HEK293 (cell line): ENCODE results near the gene HPCA.
A peak's percentile ranks its signal among the peaks of the same experiment; 100 is the strongest.

ENCODE experiments used
- CTCF ChIA-PET: fragments of 350-600 bp; formaldehyde crosslinking; extraction: SDS; loops from one replicate; lab custom pipeline; 2021; ENCODE audit warnings: antibody characterized with exemption; lab: Yijun Ruan, JAX
- POLR2A ChIA-PET: fragments of 300-600 bp; formaldehyde crosslinking; extraction: SDS; loops from one replicate; lab custom pipeline; 2020; ENCODE audit warnings: antibody characterized with exemption, inconsistent platforms; lab: Yijun Ruan, JAX
- H3K27ac ChIP-seq: fragments of 200-500 bp; sonication (Bioruptor generic); 2 replicates; pipeline ENCODE4 v1.5.1; 2014; ENCODE audit warnings: low read depth, low read length, control low read depth, inconsistent platforms; ENCODE audit errors: extremely low read depth
- H3K36me3 ChIP-seq, 2 experiments: fragments of 200-500 bp in 1 of 2; sonication (Bioruptor generic) in 1 of 2; 1 replicate in 1 of 2; 2 replicates in 1 of 2; pipeline ENCODE4 v1.5.1; 2014 to 2017; ENCODE audit warnings: inconsistent platforms in 2 of 2, low read length in 2 of 2; ENCODE audit not compliant: control insufficient read depth in 2 of 2, insufficient read depth in 1 of 2
- H3K4me1 ChIP-seq: fragments of 200-500 bp; sonication (Bioruptor generic); 2 replicates; pipeline ENCODE4 v1.5.1; 2014; ENCODE audit warnings: mild to moderate bottlenecking, low read length, inconsistent platforms; ENCODE audit not compliant: control insufficient read depth, insufficient read depth
- H3K4me3 ChIP-seq: 2 replicates; pipeline ENCODE4 v1.5.1; 2011; ENCODE audit warnings: low read depth, mild to moderate bottlenecking, control low read depth, low read length, moderate library complexity
- H3K9me3 ChIP-seq: fragments of 200-500 bp; sonication (Bioruptor generic); 2 replicates; pipeline ENCODE4 v1.5.1; 2014; ENCODE audit warnings: low read depth, low read length, inconsistent platforms; ENCODE audit not compliant: control insufficient read depth, insufficient read depth
- GLIS2 ChIP-seq: fragments of 450-650 bp; formaldehyde crosslinking; IDR thresholded peaks from 2 replicates; pipeline ENCODE4 v1.5.1; 2016; ENCODE audit warnings: missing biosample characterization, missing genetic modification characterization
- HOXD13 ChIP-seq: sonication (generic); formaldehyde crosslinking; IDR thresholded peaks from 2 replicates; pipeline ENCODE4 v1.8.0; 2022; ENCODE audit warnings: missing genetic modification reagents, borderline replicate concordance
- PATZ1 ChIP-seq: fragments of 450-650 bp; formaldehyde crosslinking; IDR thresholded peaks from 2 replicates; pipeline ENCODE4 v1.5.1; 2016; ENCODE audit warnings: missing biosample characterization, missing genetic modification characterization
- ZBTB17 ChIP-seq: fragments of 450-650 bp; formaldehyde crosslinking; IDR thresholded peaks from 2 replicates; pipeline ENCODE4 v1.5.1; 2016; ENCODE audit warnings: missing biosample characterization, missing genetic modification characterization
- ZFP69B ChIP-seq: fragments of 450-650 bp; formaldehyde crosslinking; IDR thresholded peaks from 2 replicates; pipeline ENCODE4 v1.5.1; 2016; ENCODE audit warnings: missing biosample characterization, missing genetic modification characterization
- ZNF132 ChIP-seq: fragments of 450-650 bp; formaldehyde crosslinking; IDR thresholded peaks from 2 replicates; pipeline ENCODE4 v1.5.1; 2017; ENCODE audit warnings: missing biosample characterization, missing genetic modification characterization, borderline replicate concordance
- ZNF214 ChIP-seq: fragments of 450-650 bp; formaldehyde crosslinking; IDR thresholded peaks from 2 replicates; pipeline ENCODE4 v1.5.1; 2017; ENCODE audit warnings: missing biosample characterization, mild to moderate bottlenecking, missing genetic modification characterization, borderline replicate concordance
- ZNF266 ChIP-seq: fragments of 450-650 bp; formaldehyde crosslinking; IDR thresholded peaks from 2 replicates; pipeline ENCODE4 v1.5.1; 2016; ENCODE audit warnings: missing biosample characterization, missing genetic modification characterization, low read depth
- ZNF404 ChIP-seq: fragments of 450-650 bp; formaldehyde crosslinking; IDR thresholded peaks from 2 replicates; pipeline ENCODE4 v1.5.1; 2017; ENCODE audit warnings: missing biosample characterization, missing genetic modification characterization
- ZNF654 ChIP-seq: fragments of 450-650 bp; formaldehyde crosslinking; IDR thresholded peaks from 2 replicates; pipeline ENCODE4 v1.5.1; 2016; ENCODE audit warnings: low read depth, missing biosample characterization, missing genetic modification characterization
- ZNF660 ChIP-seq: fragments of 450-650 bp; IDR thresholded peaks from 2 replicates; pipeline ENCODE4 v1.5.1; 2018; ENCODE audit warnings: missing biosample characterization, mild to moderate bottlenecking, missing genetic modification characterization
- ZNF677 ChIP-seq: fragments of 450-650 bp; IDR thresholded peaks from 2 replicates; pipeline ENCODE4 v1.5.0; 2018; ENCODE audit warnings: missing biosample characterization, mild to moderate bottlenecking, missing genetic modification characterization, moderate library complexity
- ZNF837 ChIP-seq: fragments of 450-650 bp; formaldehyde crosslinking; IDR thresholded peaks from 2 replicates; pipeline ENCODE4 v1.5.1; 2016; ENCODE audit warnings: missing biosample characterization, missing genetic modification characterization
- ZNF843 ChIP-seq: fragments of 450-650 bp; formaldehyde crosslinking; IDR thresholded peaks from 2 replicates; pipeline ENCODE4 v1.5.1; 2016; ENCODE audit warnings: missing biosample characterization, missing genetic modification characterization
- ZSCAN18 ChIP-seq: fragments of 450-650 bp; formaldehyde crosslinking; IDR thresholded peaks from 2 replicates; pipeline ENCODE4 v1.5.1; 2016; ENCODE audit warnings: missing biosample characterization, missing genetic modification characterization
- TF ChIP-seq, protein P1 (sequence below): fragments of 450-650 bp; formaldehyde crosslinking; IDR thresholded peaks from 2 replicates; pipeline ENCODE4 v1.5.1; 2016; ENCODE audit warnings: missing biosample characterization, missing genetic modification characterization
- TF ChIP-seq, protein P2 (sequence below): fragments of 450-650 bp; formaldehyde crosslinking; IDR thresholded peaks from 2 replicates; pipeline ENCODE4 v1.5.1; 2017; ENCODE audit warnings: missing biosample characterization, missing genetic modification characterization
- TF ChIP-seq, protein P3 (sequence below): fragments of 450-650 bp; formaldehyde crosslinking; IDR thresholded peaks from 2 replicates; pipeline ENCODE4 v1.5.1; 2016; ENCODE audit warnings: missing biosample characterization, missing genetic modification characterization
- TF ChIP-seq, protein P4 (sequence below): fragments of 450-650 bp; formaldehyde crosslinking; IDR thresholded peaks from 2 replicates; pipeline ENCODE4; 2016; ENCODE audit warnings: missing biosample characterization, missing genetic modification characterization

The HPCA gene

GRCh38 chr1:32874860-32875752, 11.2 kb upstream of the HPCA start (continued):
- TF ChIP-seq PATZ1 (tag by site-specific recombination), result peak; percentile 19; the same call in 1 of the 2 replicates
- TF ChIP-seq ZBTB17, result no peak
- TF ChIP-seq ZSCAN18 (tag by site-specific recombination), result no peak
- TF ChIP-seq, protein P1, sequence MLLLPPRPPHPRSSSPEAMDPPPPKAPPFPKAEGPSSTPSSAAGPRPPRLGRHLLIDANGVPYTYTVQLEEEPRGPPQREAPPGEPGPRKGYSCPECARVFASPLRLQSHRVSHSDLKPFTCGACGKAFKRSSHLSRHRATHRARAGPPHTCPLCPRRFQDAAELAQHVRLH (tag by site-specific recombination), result no peak
- no peak for TF ChIP-seq ZNF266 (tag by site-specific recombination)
- TF ChIP-seq ZFP69B (tag by site-specific recombination), result no peak
- TF ChIP-seq HOXD13 (CRISPR knock-in tag), result no peak
- TF ChIP-seq ZNF654, result no peak
- TF ChIP-seq ZNF404 (tag by site-specific recombination), result no peak
- TF ChIP-seq ZNF677 (tag by site-specific recombination), result no peak
- TF ChIP-seq, protein P2, sequence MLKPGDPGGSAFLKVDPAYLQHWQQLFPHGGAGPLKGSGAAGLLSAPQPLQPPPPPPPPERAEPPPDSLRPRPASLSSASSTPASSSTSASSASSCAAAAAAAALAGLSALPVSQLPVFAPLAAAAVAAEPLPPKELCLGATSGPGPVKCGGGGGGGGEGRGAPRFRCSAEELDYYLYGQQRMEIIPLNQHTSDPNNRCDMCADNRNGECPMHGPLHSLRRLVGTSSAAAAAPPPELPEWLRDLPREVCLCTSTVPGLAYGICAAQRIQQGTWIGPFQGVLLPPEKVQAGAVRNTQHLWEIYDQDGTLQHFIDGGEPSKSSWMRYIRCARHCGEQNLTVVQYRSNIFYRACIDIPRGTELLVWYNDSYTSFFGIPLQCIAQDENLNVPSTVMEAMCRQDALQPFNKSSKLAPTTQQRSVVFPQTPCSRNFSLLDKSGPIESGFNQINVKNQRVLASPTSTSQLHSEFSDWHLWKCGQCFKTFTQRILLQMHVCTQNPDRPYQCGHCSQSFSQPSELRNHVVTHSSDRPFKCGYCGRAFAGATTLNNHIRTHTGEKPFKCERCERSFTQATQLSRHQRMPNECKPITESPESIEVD (tag by site-specific recombination), result no peak
- TF ChIP-seq ZNF132 (tag by site-specific recombination), result no peak
- no peak for TF ChIP-seq ZNF214
- TF ChIP-seq, all 188 proteins: peak for 10

- CTCF ChIA-PET, result interaction anchor here (0.6 to 5.1 kb wide), 43 partner anchors 9 to 668 kb away, joined by 3 to 50 read pairs (median 4); partner anchors contain the start of genes AZIN2 and HPCA
- H3K36me3 ChIP-seq, result no peaks in the 10 kb centered on the region
- POLR2A ChIA-PET, result no interaction called here
- TF ChIP-seq ZNF837, result no peak
- peak; percentile 70 for TF ChIP-seq PATZ1 (tag by site-specific recombination)
- peak; percentile 83 for TF ChIP-seq GLIS2
- TF ChIP-seq, protein P3, sequence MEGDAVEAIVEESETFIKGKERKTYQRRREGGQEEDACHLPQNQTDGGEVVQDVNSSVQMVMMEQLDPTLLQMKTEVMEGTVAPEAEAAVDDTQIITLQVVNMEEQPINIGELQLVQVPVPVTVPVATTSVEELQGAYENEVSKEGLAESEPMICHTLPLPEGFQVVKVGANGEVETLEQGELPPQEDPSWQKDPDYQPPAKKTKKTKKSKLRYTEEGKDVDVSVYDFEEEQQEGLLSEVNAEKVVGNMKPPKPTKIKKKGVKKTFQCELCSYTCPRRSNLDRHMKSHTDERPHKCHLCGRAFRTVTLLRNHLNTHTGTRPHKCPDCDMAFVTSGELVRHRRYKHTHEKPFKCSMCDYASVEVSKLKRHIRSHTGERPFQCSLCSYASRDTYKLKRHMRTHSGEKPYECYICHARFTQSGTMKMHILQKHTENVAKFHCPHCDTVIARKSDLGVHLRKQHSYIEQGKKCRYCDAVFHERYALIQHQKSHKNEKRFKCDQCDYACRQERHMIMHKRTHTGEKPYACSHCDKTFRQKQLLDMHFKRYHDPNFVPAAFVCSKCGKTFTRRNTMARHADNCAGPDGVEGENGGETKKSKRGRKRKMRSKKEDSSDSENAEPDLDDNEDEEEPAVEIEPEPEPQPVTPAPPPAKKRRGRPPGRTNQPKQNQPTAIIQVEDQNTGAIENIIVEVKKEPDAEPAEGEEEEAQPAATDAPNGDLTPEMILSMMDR (tag by site-specific recombination), result peak; percentile 94
- no peak for TF ChIP-seq ZNF843 (tag by site-specific recombination)
- TF ChIP-seq, protein P4, sequence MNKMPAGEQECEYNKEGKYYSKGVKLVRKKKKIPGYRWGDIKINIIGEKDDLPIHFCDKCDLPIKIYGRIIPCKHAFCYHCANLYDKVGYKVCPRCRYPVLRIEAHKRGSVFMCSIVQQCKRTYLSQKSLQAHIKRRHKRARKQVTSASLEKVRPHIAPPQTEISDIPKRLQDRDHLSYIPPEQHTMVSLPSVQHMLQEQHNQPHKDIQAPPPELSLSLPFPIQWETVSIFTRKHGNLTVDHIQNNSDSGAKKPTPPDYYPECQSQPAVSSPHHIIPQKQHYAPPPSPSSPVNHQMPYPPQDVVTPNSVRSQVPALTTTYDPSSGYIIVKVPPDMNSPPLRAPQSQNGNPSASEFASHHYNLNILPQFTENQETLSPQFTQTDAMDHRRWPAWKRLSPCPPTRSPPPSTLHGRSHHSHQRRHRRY (tag by site-specific recombination), result no peak
- peak; percentile 63; the same call in 1 of the 2 replicates for TF ChIP-seq ZNF660 (tag by site-specific recombination)
These were observed 9.7 kb upstream of the HPCA start for GRCh38 chr1:32876341-32877210.

More at GRCh38 chr1:32876341-32877210, 9.7 kb upstream of the HPCA start:
- Histone ChIP-seq H3K27ac (no peak overlapping the region), H3K4me1 (no peaks in the 10 kb centered on the region), H3K9me3 (no peaks in the 10 kb centered on the region), H3K4me3 (no peak overlapping the region)
